Transverse colon (tissue), 4 donors: ENCODE measurements around the gene TCOF1.

Experiments used
- POLR2AphosphoS5 ChIP-seq, 3 donors: sonication (generic); formaldehyde crosslinking; IDR thresholded peaks; one replicate each; pipeline ENCODE4 v1.6.1; 2016; ENCODE audit warnings: antibody characterized with exemption in 3 of 3
- TF ChIP-seq, protein P1 (sequence below), 5 experiments: fragments of 200-600 bp in 3 of 5; fragments of 450-650 bp in 2 of 5; sonication (generic) in 3 of 5; IDR thresholded peaks; 1 replicate in 2 of 5; 2 replicates in 3 of 5; pipeline ENCODE4 v1.5.1; 2016 to 2017; ENCODE audit warnings: antibody characterized with exemption in 5 of 5, inconsistent platforms in 3 of 5, mild to moderate bottlenecking in 2 of 5, moderate library complexity in 1 of 5

- no peak for TF ChIP-seq POLR2AphosphoS5 (IDR thresholded peaks at IDR 0.05)
- TF ChIP-seq, protein P1, sequence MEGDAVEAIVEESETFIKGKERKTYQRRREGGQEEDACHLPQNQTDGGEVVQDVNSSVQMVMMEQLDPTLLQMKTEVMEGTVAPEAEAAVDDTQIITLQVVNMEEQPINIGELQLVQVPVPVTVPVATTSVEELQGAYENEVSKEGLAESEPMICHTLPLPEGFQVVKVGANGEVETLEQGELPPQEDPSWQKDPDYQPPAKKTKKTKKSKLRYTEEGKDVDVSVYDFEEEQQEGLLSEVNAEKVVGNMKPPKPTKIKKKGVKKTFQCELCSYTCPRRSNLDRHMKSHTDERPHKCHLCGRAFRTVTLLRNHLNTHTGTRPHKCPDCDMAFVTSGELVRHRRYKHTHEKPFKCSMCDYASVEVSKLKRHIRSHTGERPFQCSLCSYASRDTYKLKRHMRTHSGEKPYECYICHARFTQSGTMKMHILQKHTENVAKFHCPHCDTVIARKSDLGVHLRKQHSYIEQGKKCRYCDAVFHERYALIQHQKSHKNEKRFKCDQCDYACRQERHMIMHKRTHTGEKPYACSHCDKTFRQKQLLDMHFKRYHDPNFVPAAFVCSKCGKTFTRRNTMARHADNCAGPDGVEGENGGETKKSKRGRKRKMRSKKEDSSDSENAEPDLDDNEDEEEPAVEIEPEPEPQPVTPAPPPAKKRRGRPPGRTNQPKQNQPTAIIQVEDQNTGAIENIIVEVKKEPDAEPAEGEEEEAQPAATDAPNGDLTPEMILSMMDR (IDR thresholded peaks at IDR 0.05), result no peak
Measured at GRCh38 chr5:150393096-150393645, 35.7 kb downstream of the TCOF1 start.
